ENCODE measurements around the gene TMCO1. TPM values are rescaled to one million over a fixed set of nuclear protein-coding genes. Genes with fewer than 3 reads are reported as not detected.
"Not testable (repeated sequence)": the region's sequence is repeated elsewhere in the genome, so short reads cannot be mapped to it uniquely, and the experiment has no call there.

Gene TMCO1
- polyA plus RNA-seq, 1 experiment: 200 TPM

DNA sequence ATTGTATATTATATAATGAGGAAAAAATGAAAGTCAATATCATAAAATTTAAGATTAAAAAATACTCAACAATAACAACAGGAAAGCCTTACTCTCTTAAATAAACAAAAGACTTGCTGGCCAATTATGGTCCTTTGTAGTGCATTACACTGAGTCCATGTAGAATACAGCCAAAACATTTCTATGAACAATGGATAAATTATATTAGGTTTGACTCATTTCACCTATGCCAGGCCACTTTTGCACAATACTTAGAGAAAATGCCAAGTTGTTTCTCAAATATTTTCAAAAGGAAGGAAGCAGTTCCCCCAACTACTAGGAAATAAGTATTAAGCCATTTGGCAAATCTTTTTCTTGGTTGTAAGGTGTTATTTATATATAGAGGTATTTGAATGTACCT is 38.9 kb upstream of the TMCO1 start:
- H3K9me3 ChIP-seq (ENCODE audit: control insufficient read depth, insufficient read depth, low read length): no peaks in the 10 kb centered on the region
- ChIA-PET CTCF (no interaction called here), POLR2A (no interaction called here)
- H3K27me3 ChIP-seq (ENCODE audit: control insufficient read depth, insufficient read depth, low read length): no peaks in the 10 kb centered on the region
- no peak overlapping the region for H3K4me3 ChIP-seq (ENCODE audit: low read depth, low read length)
- TF ChIP-seq, protein P1, sequence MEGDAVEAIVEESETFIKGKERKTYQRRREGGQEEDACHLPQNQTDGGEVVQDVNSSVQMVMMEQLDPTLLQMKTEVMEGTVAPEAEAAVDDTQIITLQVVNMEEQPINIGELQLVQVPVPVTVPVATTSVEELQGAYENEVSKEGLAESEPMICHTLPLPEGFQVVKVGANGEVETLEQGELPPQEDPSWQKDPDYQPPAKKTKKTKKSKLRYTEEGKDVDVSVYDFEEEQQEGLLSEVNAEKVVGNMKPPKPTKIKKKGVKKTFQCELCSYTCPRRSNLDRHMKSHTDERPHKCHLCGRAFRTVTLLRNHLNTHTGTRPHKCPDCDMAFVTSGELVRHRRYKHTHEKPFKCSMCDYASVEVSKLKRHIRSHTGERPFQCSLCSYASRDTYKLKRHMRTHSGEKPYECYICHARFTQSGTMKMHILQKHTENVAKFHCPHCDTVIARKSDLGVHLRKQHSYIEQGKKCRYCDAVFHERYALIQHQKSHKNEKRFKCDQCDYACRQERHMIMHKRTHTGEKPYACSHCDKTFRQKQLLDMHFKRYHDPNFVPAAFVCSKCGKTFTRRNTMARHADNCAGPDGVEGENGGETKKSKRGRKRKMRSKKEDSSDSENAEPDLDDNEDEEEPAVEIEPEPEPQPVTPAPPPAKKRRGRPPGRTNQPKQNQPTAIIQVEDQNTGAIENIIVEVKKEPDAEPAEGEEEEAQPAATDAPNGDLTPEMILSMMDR (IDR thresholded peaks at IDR 0.05; ENCODE audit: low read depth, low read length): no peak
- DNase-seq (ENCODE audit: low read depth, low spot score): no peak
- no peak overlapping the region for H3K27ac ChIP-seq (ENCODE audit: low read depth, low read length)

DNA sequence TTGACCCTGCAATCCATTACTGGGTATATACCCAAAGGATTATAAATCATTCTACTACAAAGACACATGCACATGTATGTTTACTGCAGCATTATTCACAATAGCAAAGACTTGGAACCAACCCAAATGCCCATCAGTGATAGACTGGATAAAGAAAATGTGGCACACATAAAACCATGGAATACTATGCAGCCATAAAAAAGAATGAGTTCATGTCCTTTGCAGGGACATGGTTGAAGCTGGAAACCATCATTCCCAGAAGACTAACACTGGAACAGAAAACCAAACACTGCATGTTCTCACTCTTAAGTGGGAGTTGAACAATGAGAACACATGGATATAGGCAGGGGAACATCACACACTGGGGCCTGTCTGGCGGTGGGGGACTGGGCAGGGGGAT is 35.8 kb upstream of the TMCO1 start:
- H3K4me3 ChIP-seq (ENCODE audit: low read depth, low read length); CTCF ChIA-PET; DNase-seq (ENCODE audit: low read depth, low spot score); POLR2A ChIA-PET; H3K27me3 ChIP-seq (ENCODE audit: control insufficient read depth, insufficient read depth, low read length); H3K27ac ChIP-seq (ENCODE audit: low read depth, low read length); H3K9me3 ChIP-seq (ENCODE audit: control insufficient read depth, insufficient read depth, low read length): not testable (repeated sequence)

DNA sequence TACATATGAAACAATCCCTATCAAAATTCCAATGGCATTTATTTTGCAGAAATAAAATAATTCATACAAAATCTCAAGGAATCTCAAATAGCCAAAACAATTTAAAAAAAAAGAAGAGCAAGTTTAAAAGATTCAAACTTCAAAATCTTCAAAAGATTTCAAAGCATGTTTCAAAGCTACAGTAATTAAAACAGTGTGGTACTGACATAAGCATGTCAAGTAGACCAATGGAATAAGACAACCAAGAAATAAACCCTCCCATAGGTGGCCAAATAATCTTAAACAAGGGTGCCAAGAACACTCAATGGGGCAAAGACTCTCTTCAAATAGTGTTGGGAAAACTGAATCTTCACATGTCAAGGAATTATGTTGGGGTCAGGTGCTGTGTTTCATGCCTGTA is 30.7 kb upstream of the TMCO1 start:
- ChIA-PET CTCF (no interaction called here), POLR2A (no interaction called here)

DNA sequence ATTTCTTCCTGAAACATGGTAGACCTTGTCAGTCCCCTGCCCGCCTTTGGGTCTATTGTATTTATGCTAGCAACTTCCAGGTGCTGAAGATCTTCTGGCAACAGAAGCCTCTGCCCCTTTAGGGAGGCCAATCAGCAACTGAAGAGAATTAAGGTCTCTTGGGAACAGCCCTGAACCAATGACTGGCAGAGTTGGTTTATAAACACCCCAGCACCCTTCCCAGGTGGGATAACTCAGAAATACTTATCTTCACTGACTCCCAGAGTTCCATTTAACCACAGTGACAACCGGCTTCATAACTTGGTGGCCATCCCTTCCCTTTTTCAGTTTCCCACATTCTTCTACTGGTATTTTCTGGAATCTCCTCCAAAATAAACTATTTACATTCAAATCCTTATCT is 27.2 kb upstream of the TMCO1 start:
- ChIA-PET CTCF (no interaction called here), POLR2A (interaction anchor here (0.6 kb wide), 1 partner anchor 152 kb away, joined by 5 read pairs; no protein-coding TSS in a partner anchor)
- DNase-seq (ENCODE audit: low read depth, low spot score): no peak
- no peak overlapping the region for H3K27ac ChIP-seq (ENCODE audit: low read depth, low read length)
- TF ChIP-seq, protein P1 (IDR thresholded peaks at IDR 0.05; ENCODE audit: low read depth, low read length): no peak
- peaks cover 2% of the 10 kb centered on the region for H3K27me3 ChIP-seq (ENCODE audit: control insufficient read depth, insufficient read depth, low read length)
- H3K4me3 ChIP-seq (ENCODE audit: low read depth, low read length): no peak overlapping the region
- H3K9me3 ChIP-seq (ENCODE audit: control insufficient read depth, insufficient read depth, low read length): no peaks in the 10 kb centered on the region

More for the DNA sequence above, 30.7 kb upstream of the TMCO1 start:
- H3K4me3 ChIP-seq (ENCODE audit: low read depth, low read length): no peak overlapping the region
- TF ChIP-seq, protein P1 (IDR thresholded peaks at IDR 0.05; ENCODE audit: low read depth, low read length): no peak
- DNase-seq (ENCODE audit: low read depth, low spot score): no peak
- H3K27ac ChIP-seq (ENCODE audit: low read depth, low read length): no peak overlapping the region
- no peaks in the 10 kb centered on the region for H3K9me3 ChIP-seq (ENCODE audit: control insufficient read depth, insufficient read depth, low read length)
- H3K27me3 ChIP-seq (ENCODE audit: control insufficient read depth, insufficient read depth, low read length): peaks cover 2% of the 10 kb centered on the region

DNA sequence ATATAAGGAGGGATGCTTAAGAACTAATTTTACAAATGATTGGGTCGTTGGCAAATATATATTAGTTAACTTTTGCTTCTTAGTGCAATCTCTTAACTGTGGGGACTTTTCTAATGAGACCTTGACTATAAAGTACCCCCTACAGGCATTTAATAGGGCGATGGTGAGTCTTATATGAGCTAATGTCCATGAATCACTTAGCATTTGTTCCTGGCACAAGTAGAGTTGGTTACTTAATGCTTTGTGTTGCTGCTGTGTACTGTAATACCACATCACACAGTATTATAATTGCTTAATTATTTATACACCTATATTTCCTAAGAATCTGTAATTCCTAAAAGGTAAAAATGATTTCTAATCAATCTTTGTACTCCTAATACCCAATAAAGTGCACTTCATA is 25.3 kb upstream of the TMCO1 start:
- ChIA-PET POLR2A (no interaction called here), CTCF (interaction anchor here (0.6 to 1.1 kb wide), 3 partner anchors 121 to 152 kb away, joined by 3 to 4 read pairs (median 4); no protein-coding TSS in a partner anchor)
- peaks cover 2% of the 10 kb centered on the region for H3K27me3 ChIP-seq (ENCODE audit: control insufficient read depth, insufficient read depth, low read length)
- no peak overlapping the region for H3K4me3 ChIP-seq (ENCODE audit: low read depth, low read length)
- TF ChIP-seq, protein P1 (IDR thresholded peaks at IDR 0.05; ENCODE audit: low read depth, low read length): no peak
- DNase-seq (ENCODE audit: low read depth, low spot score): no peak
- H3K9me3 ChIP-seq (ENCODE audit: control insufficient read depth, insufficient read depth, low read length): no peaks in the 10 kb centered on the region
- no peak overlapping the region for H3K27ac ChIP-seq (ENCODE audit: low read depth, low read length)

DNA sequence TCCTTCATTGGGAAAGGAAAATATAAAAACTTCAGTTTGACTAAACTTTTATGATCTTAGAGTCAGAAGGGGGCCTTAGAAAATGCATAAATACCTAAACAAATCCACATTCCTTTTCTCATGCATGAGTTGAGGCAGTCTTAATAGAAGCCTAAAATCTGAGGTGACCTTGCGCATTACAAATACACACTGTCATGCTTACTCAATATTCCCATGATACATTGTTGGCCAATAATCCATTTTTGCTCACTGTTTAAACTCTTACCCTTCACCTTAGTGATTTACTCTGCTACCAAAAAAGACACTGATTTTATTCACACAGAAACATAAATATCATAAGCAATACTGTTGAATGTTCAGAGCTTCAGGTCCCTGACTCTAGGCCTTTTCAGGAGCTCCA is 19.1 kb upstream of the TMCO1 start:
- peaks cover 2% of the 10 kb centered on the region for H3K27me3 ChIP-seq (ENCODE audit: control insufficient read depth, insufficient read depth, low read length)
- TF ChIP-seq, protein P1 (IDR thresholded peaks at IDR 0.05; ENCODE audit: low read depth, low read length): no peak
- POLR2A ChIA-PET: no interaction called here
- CTCF ChIA-PET: no interaction called here
- DNase-seq (ENCODE audit: low read depth, low spot score): no peak
- H3K27ac ChIP-seq (ENCODE audit: low read depth, low read length): no peak overlapping the region
- no peak overlapping the region for H3K4me3 ChIP-seq (ENCODE audit: low read depth, low read length)
- peaks cover 3% of the 10 kb centered on the region; the same call in 1 of the 2 replicates for H3K9me3 ChIP-seq (ENCODE audit: control insufficient read depth, insufficient read depth, low read length)

DNA sequence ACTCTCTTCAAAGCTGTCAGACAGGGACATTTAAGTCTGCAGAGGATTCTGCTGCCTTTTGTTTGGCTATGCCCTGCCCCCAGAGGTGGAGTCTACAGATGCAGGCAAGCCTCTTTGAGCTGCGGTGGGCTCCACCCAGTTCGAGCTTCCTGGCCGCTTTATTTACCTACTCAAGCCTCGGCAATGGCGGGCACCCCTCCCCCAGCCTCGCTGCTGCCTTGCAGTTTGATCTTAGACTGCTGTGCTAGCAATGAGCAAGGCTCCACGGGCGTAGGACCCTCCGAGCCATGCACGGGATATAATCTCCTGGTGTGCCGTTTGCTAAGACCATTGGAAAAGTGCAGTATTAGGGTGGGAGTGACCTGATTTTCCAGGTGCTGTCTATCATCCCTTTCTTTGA is 14.9 kb upstream of the TMCO1 start:
- POLR2A ChIA-PET; DNase-seq (ENCODE audit: low read depth, low spot score): not testable (repeated sequence)
- CTCF ChIA-PET: interaction anchor here (1.5 kb wide), 1 partner anchor 131 kb away, joined by 3 read pairs; no protein-coding TSS in a partner anchor

DNA sequence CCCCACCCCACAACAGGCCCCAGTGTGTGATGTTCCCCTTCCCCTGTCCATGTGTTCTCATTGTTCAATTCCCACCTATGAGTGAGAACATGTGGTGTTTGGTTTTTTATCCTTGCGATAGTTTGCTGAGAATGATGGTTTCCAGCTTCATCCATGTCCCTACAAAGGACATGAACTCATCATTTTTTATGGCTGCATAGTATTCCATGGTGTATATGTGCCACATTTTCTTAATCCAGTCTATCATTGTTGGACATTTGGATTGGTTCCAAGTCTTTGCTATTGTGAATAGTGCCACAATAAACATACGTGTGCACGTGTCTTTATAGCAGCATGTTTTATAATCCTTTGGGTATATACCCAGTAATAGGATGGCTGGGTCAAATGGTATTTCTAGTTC is 9.5 kb upstream of the TMCO1 start:
- H3K27me3 ChIP-seq (ENCODE audit: control insufficient read depth, insufficient read depth, low read length); CTCF ChIA-PET; H3K27ac ChIP-seq (ENCODE audit: low read depth, low read length): not testable (repeated sequence)

More for the DNA sequence above, 14.9 kb upstream of the TMCO1 start:
- H3K9me3 ChIP-seq (ENCODE audit: control insufficient read depth, insufficient read depth, low read length); H3K27me3 ChIP-seq (ENCODE audit: control insufficient read depth, insufficient read depth, low read length); H3K27ac ChIP-seq (ENCODE audit: low read depth, low read length); H3K4me3 ChIP-seq (ENCODE audit: low read depth, low read length): not testable (repeated sequence)

More for the DNA sequence above, 9.5 kb upstream of the TMCO1 start:
- H3K9me3 ChIP-seq (ENCODE audit: control insufficient read depth, insufficient read depth, low read length); POLR2A ChIA-PET; DNase-seq (ENCODE audit: low read depth, low spot score); H3K4me3 ChIP-seq (ENCODE audit: low read depth, low read length): not testable (repeated sequence)

Measured in AG04450 (cell line).